GM18517 (cell line): Measurements from ENCODE around the gene SYT12.

ENCODE experiments used
- ATAC-seq: cut with Tn5 transposase; IDR thresholded peaks from one replicate; pipeline ENCODE4 v1.9.1; 2021; ENCODE audit warnings: mild to moderate bottlenecking, moderate library complexity; ENCODE audit not compliant: unreplicated experiment

Gene SYT12

DNA sequence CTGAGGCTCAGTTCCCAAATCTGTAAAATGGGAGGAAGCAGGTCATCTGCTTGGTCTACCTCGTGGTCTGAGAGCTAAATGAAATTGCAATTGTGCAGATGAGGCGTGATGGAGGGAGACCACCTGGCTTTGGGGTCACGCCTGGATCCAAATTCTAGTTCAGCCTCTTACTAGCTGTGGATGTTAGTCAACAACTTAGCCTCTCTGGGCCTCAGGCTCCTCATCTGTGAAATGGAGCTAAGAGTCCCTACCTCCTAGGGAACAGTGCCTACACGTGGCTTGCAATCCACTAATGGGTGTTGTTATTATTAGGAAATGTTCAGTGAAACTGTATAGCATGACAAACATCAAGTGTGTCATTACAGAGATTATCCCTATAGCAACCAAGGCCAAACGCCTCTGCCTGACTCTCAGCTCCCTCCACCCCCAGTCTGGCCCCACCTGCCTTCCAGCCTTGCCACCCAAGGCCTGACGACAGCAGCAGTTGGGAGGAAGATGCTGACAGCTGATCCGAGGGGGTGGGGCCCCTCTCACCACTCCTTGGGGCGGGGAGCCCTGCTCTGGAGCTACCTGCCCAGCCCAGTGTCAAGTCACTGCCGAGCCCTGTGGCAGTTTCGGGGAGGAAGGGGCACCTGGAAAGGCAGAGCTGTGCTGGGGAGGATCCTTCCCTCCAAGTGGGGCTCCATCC lies 32.0 kb downstream of the SYT12 start:
- ATAC-seq: no peak

DNA sequence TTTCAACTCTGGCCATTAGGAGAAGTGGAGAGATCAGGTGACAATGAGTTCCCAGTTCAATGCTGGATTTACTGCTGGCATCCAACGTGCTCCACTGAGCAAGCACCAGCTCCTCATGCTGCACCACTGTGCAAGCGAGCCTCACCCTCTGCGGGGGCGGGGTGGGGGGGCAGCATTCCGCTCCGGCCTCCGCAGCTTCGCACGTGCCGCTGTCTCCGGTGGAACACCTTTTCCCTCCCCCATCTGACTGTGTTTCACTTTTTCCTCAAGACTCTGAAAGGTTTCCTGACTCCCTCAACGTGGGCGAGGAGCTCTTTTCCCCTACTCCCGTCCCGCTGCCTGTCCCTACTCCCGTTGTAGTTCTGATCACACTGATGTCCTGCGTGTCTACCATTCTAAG lies 32.9 kb downstream of the SYT12 start:
- ATAC-seq: no peak

DNA sequence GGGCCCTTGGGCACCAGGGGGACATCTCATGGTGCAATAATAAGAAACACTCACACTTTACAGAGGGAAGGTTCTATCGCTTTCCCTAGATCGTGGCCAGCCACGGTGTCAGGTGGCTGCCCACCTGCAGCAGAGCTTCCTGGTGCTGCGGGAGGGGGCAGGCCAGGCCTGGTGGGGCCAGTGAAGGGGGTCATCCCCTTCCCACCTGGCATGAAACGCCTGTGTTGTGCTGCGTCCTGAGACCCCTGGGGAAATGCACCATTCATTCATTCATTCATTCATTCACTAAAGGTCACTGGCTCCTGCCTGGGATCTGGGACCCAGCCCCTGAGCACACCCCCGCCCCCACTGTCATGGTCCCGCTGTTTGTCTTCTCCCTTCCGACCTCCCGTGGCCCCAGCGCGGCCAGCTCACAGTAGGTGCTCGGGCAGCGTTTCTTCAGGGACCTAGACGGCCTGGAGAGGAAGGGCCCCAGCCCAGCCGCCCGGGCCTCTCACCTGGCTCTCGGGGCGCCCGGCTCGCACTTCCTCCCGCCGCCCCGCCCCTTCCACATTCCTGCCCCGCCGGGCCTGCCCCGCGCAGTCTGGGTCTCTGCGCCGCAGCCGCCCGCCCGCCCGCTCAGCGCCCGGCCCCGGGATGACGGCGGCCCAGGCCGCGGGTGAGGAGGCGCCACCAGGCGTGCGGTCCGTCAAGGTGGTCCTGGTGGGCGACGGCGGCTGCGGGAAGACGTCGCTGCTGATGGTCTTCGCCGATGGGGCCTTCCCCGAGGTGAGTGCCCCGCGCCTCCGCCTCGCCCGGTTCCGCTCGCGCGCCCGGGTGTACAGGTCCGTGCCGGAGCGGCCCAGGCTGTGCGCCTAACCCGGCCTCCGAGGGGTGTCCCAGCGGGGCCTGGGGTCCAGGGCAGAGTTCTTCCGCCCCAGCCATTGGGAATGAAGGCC lies 33.6 kb downstream of the SYT12 start, which contains the start of gene RHOD:
RHOD (plus strand) TSS at position 581 of the 938 bp plus-strand sequence; CDS start at position 637, 56 bp downstream.
- ATAC-seq: no peak

DNA sequence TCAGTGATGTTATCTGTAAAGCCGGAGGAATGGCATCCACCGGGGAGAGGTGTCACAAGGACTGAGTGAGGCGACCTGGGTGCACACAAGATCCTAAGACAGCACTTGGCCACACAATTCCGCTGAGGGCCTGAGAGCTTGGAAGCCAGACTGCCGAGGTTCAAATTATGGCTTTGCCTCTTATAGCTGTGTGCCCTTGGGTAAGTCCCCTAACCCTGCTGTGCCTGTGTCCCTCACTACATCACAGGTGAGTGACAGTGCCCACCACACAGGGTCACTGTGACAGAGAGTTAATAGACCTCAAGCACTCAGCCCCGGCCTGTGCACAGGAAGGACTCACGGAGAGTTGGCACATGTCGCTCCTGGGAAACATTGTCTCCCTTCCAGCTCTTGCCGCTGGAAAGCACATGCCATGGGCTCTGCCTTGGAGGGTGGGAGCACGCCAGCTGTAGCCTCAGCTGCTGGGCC lies 34.3 kb downstream of the SYT12 start:
- ATAC-seq: no peak

DNA sequence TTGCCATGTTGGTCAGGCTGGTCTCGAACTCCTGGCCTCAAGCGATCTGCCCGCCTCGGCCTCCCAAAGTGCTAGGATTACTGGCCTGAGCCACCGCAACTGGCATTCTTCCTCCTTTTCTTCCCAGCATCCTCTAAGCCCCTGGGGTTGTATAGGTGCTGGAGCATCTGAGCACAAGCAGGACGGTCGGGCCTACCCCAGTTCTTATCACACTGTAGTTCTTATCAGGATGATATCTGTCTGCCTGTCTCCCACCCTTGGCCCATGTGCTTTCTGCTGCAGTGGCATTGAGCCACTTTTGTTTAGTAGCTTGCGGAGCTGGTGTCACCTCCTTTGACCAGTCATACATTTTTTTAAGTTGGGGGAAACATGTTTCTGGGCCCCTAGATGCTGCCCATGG lies 35.6 kb downstream of the SYT12 start:
- ATAC-seq: no peak

DNA sequence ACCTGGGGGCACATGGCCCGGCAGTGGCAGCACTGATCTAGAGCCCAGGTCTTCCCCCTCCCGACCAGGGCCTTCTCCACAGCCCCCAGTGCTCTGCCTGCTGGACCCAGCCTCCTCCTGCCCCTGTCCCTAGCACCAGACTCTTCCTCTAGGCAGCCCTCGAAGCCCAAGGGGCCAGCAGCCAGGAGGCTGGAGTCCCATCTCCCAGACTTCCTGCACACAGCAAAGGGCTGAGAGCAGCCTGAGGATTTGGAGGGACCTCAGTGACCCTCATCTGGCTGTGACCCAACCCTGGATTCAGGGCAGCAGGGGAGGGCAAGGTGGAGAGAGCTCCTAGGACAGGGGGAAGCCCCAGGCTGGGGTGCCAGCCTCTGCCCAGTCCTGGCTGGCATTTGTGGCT lies 36.7 kb downstream of the SYT12 start:
- ATAC-seq: no peak

DNA sequence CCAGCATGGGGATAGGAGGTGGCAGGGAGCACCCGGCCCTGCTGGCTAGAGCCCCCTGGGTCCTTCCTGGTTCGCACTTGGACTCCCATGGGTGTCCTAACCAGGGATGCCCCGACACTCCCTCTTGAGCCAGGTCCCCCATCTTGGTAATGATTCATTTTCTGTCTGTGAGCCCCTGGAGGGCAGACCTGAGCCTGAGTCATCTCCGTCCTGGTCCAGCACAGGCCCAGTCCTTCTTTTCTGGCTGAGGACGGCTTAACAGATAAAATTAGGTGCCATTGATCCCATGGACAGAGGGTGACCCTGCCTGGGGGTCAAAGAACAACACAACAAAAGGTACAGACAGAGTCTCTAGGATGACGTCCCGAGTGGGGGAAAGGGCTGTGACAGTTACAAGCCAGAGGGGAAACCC lies 37.2 kb downstream of the SYT12 start:
- no peak for ATAC-seq

DNA sequence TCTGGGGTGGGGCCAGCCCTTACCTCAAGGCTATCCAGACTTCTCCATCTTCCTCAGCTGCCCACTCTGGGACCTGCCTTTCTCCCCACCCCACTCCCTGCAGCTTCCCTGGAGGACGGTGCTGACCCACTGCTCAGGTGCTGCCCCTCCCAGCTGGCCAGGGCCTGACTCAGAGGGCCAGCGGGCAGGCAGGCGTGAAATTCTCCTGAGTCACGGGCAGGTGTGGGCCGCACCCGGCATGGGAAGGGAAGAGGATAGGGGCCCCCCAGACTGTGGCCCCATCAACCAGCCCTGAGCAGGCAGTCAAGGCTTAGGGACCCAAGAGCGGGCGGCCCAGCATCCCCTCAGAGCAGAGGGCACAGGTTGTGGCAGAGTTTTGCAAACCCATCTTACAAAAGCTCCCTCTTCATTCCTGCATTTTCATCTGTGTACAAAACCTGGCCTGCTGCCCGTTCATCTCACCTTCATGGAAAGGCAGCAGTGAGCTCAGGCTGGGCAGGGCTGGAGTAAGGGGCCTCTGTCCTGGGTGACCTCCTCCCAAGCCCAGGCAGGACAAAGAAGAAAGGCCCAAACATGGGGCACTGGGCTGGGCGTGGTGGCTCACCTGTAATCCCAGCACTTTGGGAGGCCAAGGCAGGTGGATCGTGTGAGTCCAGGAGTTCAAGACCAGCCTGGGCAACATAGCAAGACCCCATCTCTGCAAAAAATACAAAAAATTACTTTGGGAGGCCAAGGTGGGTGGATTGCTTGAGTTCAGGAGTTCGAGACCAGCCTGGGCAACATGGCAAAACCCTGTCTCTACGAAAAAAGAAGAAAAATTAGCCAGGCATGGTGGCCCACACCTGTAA lies 39.8 kb downstream of the SYT12 start:
- no peak for ATAC-seq

DNA sequence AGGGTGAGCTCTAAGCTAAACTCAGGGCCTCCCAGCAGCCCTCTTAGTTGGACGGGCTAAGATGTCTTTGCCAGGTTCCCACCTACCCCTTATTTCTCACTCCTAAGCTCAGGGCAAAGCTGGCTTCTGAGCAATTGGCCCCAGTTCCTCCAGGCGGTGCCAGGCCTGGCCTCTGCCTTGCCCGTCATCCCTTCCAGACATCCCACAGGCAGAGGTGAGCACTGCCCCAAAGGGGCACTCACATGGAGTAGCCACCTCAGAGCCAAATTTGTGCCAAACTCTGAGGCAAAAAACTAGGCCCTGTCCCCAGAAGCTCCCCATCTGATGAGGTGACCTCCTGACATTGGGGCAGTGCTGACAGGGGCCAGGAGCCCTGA lies 43.4 kb downstream of the SYT12 start:
- no peak for ATAC-seq

DNA sequence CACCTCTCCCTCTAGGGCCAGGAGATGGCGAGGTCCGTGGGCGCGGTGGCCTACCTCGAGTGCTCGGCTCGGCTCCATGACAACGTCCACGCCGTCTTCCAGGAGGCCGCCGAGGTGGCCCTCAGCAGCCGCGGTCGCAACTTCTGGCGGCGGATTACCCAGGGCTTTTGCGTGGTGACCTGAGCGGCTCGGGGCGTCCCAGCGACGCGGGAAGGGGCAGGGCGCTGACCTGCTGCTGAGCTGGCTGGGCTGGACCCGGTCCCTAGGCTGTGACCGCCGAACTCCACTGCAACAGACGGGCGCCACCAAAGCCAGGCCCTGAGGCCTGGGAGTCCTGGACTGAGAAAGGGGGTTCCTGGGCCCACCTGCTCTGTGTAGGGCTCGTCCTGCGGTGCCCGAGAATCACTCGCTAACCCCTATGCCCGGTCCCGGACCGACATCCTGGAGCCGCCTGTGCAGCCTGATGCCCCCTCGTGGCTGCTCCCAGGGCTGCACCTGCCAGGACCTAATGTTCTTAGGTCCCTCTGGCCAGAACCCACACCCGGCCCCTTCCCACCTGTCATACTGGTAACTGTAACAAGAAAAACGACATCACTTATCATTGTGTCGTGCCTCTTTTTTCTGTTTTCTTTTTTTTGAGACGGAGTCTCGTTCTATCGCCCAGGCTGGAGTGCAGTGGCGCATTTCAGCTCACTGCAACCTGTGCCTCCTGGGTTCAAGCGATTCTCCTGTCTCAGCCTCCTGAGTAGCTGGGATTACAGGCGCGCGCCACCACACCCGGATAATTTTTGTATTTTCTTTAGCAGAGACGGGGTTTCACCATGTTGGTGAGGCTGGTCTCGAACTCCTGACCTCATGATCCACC lies 48.7 kb downstream of the SYT12 start:
- no peak for ATAC-seq

DNA sequence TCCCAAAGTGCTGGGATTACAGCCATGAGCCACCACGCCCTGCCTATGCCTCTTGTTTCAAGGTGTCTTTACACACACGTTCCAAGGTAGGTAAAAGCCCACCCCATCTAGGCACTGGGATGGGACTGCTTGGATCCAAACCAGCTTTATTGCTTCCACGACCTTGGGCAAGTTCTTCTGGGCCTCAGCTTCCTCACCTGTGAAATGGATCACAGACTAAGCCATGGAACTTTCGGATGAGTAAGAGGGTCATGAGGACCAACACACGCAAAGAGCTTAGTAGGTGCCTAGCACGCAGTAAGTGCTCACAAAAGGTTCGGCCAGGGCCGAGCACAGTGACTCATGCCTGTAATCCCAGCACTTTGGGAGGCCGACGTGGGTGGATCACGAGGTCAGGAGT lies 49.4 kb downstream of the SYT12 start:
- no peak for ATAC-seq

DNA sequence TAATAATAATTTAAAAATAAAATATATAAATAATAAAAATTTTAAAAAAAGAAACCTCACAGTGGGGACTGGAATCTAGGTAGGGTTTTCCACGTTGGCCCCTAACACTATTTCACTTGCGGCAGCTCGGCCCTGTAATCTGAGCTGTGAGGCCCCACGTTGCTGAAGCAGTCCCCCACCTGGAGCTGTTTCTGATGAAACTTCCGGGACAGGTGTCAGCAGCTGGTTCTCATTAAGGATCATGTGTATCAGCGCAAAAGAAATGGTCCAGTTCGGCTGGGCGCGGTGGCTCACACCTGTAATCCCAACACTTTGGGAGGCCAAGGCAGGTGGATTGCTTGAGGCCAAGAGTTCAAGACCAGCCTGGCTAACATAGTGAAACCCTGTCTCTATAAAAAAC lies 51.0 kb downstream of the SYT12 start:
- no peak for ATAC-seq

DNA sequence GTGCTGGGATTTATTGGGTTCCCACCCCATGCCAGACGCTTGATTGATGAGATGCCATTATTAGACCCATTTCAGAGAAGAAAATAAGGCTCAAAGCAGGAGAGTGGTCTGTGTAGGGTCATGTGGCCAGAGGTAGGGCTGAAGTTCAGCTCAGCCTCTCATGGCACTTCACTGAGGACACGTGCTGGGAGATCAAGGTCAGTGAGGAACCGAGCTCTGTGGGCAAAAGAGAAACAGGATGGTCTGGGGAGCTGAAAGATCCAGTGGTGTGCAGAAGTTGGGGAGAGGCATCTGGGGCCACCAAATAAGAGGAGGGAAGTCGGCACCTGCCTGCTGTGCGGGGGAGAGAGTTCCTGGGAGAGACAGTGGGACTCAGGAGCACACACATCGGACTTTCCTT lies 53.3 kb downstream of the SYT12 start:
- ATAC-seq: no peak

DNA sequence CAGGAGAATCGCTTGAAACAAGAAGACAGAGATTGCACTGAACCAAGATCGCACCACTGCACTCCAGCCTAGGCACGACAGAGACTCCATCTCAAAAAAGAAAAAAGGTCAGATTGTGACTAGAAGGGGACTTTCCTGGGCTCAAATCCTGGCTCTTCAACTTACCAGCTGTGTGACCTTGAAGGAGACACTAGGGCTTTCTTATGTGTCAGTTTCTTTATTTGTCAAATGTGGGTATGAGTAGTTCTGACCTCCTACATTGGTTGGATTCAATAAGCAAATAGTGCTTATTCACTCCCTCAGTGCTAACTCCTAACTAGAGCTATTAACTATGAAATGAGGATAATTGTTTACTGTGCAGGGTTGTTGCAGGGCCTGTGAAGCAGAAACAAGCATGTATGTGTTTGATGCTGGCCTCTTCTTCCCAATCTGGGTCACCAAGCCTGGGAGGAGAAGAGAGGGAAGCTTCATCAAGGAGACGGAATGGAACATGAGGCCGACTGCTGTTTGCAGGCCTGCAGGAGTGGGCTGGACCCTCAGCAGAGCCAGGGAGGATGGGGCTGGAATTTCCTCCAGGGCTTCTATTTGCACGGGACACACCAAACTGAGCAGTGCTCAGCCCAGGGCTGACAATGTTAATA lies 56.3 kb downstream of the SYT12 start:
- ATAC-seq: no peak

DNA sequence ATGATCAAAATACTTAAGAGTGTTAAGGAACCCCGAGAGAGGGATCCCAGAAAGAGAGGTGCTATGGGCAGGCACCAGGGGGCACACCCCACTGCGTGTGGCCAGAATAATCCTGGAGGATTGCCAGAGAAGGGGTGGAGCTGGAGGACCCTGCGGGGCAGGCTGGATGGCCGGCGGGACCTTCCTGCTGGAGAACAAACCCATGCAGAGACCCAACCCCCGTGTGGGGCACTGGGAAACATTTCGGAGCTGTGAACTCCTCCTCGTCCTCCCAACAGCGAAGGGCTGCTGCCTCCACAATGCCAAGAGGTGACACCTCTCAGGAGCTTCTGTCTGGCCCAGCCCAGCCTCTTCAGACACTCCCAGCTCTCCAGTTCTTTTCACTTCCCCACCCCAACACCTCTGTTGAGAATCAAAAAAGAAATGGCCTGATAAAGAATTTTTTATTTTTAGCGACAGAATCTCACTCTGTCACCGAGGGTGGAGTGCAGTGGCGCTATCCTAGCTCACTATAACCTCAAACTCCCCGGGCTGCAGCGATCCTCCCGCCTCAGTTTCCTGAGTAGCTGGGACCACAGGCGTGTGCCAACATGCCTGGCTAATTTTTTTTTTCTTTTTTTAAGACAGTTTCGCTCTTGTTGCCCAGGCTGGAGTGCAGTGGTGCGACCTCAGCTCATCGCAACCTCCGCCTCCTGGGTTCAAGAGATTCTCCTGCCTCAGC lies 59.3 kb downstream of the SYT12 start:
- no peak for ATAC-seq

DNA sequence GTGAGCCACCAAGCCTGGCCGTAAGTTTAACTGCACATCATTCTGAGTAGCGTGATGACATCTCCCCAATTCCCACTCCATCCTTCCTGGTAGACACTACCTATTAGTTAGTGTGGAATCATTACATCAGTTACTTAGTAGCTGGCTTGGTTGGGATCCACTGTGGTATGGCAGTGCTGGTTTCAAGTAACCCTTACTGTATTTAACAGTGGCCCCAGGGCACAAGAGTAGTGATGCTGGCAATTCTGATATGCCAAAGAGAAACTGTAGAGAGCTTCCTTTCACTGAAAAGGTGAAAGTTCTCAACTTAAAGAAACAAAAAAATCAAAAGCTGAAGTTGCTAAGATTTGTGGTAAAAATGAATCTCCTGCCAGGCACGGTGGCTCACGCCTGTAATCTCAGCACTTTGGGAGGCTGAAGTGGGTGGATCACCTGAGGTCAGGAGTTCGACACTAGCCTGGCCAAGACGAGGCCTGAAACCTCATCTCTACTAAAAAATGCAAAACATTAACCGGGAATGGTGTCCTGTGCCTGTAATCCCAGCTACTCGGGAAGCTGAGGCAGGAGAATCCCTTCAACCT lies 60.9 kb downstream of the SYT12 start:
- ATAC-seq: no peak

DNA sequence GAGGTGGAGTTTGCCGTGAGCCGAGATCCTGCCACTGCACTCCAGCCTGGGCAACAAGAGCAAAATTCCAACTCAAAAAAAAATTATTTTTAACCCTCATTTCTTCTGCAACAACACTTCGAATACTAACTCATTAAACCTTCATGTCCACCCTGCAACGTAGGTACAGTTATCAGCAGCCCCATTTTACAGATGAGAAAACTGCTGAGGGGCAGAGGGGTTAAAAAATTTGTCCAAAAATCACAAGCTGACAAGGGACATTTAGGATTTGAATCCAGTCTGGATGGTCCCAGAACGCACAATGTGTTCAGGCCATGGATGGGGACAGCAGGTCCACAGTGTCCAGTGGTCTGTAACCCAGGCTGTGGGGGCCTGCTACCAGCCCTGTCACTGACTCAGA lies 62.7 kb downstream of the SYT12 start:
- ATAC-seq: no peak

DNA sequence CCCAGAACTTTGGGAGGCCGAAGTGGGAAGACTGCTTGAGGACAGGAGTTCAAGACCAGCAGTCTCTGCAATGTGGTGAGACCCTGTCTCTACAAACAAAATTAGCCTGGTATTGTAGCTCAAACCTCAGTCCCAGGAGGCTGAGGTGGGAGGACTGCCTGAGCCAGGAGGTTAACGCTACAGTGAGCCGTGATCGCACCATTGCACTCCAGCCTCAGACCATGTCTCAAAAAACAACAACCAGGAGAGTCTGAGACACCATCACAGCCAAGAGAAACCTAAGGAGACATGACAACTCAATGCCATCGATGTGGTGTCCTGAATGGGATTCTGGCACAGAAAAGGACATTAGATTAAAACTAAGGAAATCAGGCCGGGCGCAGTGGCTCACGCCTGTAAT lies 67.8 kb downstream of the SYT12 start:
- ATAC-seq: no peak

DNA sequence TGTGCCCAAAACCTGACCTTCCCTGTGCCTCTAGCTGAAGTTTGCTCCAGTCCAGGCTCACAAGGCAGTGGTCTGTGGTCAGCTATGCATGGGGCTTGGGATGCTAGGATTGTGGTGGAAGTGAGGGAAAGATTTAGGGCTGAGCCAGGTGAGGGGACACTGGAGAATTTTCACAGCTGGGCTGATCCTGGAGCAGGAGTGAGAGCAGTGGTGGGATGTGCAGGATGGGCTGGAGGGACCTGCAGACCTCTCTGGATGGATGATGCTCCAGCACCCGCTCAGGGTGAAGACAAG lies 72.2 kb downstream of the SYT12 start:
- no peak for ATAC-seq
